ENCODE data around the gene TMEM192.
"Not testable (repeated sequence)": the region's sequence is repeated elsewhere in the genome, so short reads cannot be mapped to it uniquely, and the experiment has no call there.

The TMEM192 gene

GRCh38 chr4:165112368-165113121, at the start of gene TMEM192:
Gene TMEM192 (minus strand): TSS chr4:165112860. CDS start chr4:165112773, 87 bp downstream.
- DNase-seq (ENCODE audit: extremely low read depth in 1 of 2, low read depth in 1 of 2) = peak; percentile 75 to 92

GRCh38 chr4:165158762-165159161, 46.1 kb upstream of the TMEM192 start:
- no peak for DNase-seq (ENCODE audit: extremely low read depth in 1 of 2, low read depth in 1 of 2)

GRCh38 chr4:165156906-165157305, 44.2 kb upstream of the TMEM192 start:
- DNase-seq (ENCODE audit: extremely low read depth in 1 of 2, low read depth in 1 of 2) = no peak

GRCh38 chr4:165154482-165154881, 41.8 kb upstream of the TMEM192 start:
- no peak for DNase-seq (ENCODE audit: extremely low read depth in 1 of 2, low read depth in 1 of 2)

- no peak for DNase-seq (ENCODE audit: extremely low read depth in 1 of 2, low read depth in 1 of 2)
Observed at GRCh38 chr4:165152527-165152926, 39.9 kb upstream of the TMEM192 start.

- DNase-seq (ENCODE audit: extremely low read depth in 1 of 2, low read depth in 1 of 2) = no peak
Observed at GRCh38 chr4:165151734-165152133, 39.1 kb upstream of the TMEM192 start.

- DNase-seq (ENCODE audit: extremely low read depth in 1 of 2, low read depth in 1 of 2) = no peak
Observed at GRCh38 chr4:165150545-165150944, 37.9 kb upstream of the TMEM192 start.

GRCh38 chr4:165138843-165139242, 26.2 kb upstream of the TMEM192 start:
- no peak for DNase-seq (ENCODE audit: extremely low read depth in 1 of 2, low read depth in 1 of 2)

- no peak for DNase-seq (ENCODE audit: extremely low read depth in 1 of 2, low read depth in 1 of 2)
Observed at GRCh38 chr4:165137205-165137604, 24.5 kb upstream of the TMEM192 start.

GRCh38 chr4:165136529-165136928, 23.9 kb upstream of the TMEM192 start:
- DNase-seq (ENCODE audit: extremely low read depth in 1 of 2, low read depth in 1 of 2) = no peak

GRCh38 chr4:165133150-165133549, 20.5 kb upstream of the TMEM192 start:
- DNase-seq (ENCODE audit: extremely low read depth in 1 of 2, low read depth in 1 of 2) = no peak

GRCh38 chr4:165131247-165131832, 18.7 kb upstream of the TMEM192 start:
- DNase-seq (ENCODE audit: extremely low read depth in 1 of 2, low read depth in 1 of 2) = peak; percentile 42 to 56

- DNase-seq (ENCODE audit: extremely low read depth in 1 of 2, low read depth in 1 of 2) = no peak
Observed at GRCh38 chr4:165129924-165130323, 17.3 kb upstream of the TMEM192 start.

GRCh38 chr4:165125869-165126499, 13.3 kb upstream of the TMEM192 start:
- DNase-seq (ENCODE audit: extremely low read depth in 1 of 2, low read depth in 1 of 2) = not testable (repeated sequence)

GRCh38 chr4:165124488-165124887, 11.8 kb upstream of the TMEM192 start:
- no peak for DNase-seq (ENCODE audit: extremely low read depth in 1 of 2, low read depth in 1 of 2)

GRCh38 chr4:165118256-165118909, 5.7 kb upstream of the TMEM192 start:
- no peak for DNase-seq (ENCODE audit: extremely low read depth in 1 of 2, low read depth in 1 of 2)

GRCh38 chr4:165115301-165115700, 2.6 kb upstream of the TMEM192 start:
- DNase-seq (ENCODE audit: extremely low read depth in 1 of 2, low read depth in 1 of 2) = no peak

GRCh38 chr4:165111906-165112367, 723 bp downstream of the TMEM192 start:
- DNase-seq (ENCODE audit: extremely low read depth in 1 of 2, low read depth in 1 of 2) = no peak

- DNase-seq (ENCODE audit: extremely low read depth in 1 of 2, low read depth in 1 of 2) = no peak
Observed at GRCh38 chr4:165106518-165106917, 6.1 kb downstream of the TMEM192 start.

GRCh38 chr4:165101641-165102040, 11.0 kb downstream of the TMEM192 start:
- DNase-seq (ENCODE audit: extremely low read depth in 1 of 2, low read depth in 1 of 2) = no peak

- DNase-seq (ENCODE audit: extremely low read depth in 1 of 2, low read depth in 1 of 2) = no peak
Observed at GRCh38 chr4:165096776-165097175, 15.9 kb downstream of the TMEM192 start.

All from activated CD8-positive, alpha-beta memory T cell treated with anti-CD3 and anti-CD28 coated beads for 1 hour (primary cell).